COLO668 (cell line): ENCODE data around the gene IL2RG.

Experiments
- DNase-seq: peaks from one replicate; lab custom pipeline; 2025; ENCODE audit not compliant: unreplicated experiment; lab: John Stamatoyannopoulos, UW

The IL2RG gene

DNA sequence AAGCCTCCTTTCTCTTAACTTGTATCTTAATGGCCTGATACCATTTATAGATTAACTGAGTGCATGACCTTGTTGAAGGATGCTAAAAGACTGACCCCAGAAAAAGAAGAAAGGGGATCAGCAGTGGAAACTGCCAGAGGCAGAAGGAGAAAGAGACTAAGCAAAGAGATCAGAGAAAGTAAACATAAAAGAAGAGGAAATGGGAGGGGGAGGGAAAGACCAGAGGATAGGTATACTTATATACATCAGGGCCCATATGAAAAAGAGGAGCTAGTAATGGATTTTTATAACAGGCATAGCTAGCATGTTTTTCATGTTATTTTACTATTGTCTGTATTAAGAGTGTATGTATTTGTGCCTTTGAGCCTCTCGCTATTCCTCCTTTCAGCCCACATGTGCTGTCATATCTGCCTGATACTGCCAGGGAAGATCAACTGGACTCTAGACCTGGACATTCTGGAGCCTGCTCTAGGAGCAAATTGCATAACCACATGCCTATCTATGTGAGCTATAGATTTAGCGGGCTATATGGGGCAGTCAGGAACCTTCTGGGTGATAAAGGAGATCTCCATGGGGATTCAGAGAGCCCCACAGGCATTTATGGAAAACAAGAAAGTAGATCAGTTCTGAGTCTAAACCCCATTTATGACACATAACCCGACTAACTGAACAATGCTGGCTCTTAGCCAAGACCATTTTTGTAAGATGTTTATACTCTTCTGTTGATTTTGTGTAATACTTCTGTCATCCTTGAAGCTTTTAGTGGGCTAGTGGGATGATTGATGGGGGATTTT lies 29.9 kb downstream of the IL2RG start:
- DNase-seq = no peak

- DNase-seq = no peak
These were observed 40.8 kb downstream of the IL2RG start for GRCh38 chrX:71070531-71070930.

DNA sequence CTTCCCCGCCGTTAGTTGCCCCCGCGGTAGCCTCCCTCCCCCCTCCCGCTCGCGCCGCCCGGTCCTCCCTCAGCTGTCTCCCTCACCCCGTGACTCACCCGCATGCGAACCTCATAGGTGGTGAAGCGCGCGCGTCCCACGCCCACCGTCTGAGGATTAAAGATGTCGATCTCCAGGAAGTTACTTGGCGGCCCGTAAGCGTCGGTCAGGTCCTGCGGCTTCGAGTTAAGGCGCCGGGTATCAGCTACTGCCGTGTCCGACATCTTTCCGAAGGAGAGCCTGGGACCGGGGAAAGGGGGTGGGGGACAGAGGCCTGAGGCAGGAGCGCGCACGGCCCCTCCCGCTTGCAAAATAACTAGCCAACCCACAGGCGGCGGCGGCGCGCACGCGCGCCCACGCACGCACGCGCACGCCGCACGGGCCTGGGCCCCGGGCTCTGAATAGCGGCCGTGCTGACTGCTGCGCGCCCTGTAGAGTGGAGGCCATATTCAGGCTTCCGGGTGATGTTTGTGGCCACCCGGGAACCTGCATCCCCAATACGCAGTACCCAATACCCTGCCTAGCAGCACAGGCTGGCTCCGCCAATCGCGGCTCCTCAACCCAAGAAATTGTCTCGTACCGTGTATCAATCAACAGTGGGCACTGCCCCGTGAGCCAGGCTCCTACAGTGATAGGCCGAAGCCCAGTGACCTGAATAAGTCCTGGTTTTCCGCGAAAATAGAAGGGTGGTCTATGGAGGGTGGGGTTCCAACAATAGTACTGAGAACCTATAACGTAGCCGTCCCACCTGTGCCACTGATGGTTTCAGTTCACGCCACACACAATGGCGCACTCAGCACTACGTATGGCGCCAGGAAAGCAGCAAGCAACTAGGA lies 43.1 kb downstream of the IL2RG start, which contains the start of gene SNX12:
SNX12 (minus strand) TSS at position 291 of the 875 bp plus-strand sequence; CDS start at position 263, 28 bp downstream.
- peak; percentile 92 for DNase-seq

- DNase-seq = no peak
These were observed 43.7 kb downstream of the IL2RG start for GRCh38 chrX:71067712-71068043.

GRCh38 chrX:71067089-71067488 lies 44.3 kb downstream of the IL2RG start:
- DNase-seq = no peak

GRCh38 chrX:71060127-71060526 lies 51.2 kb downstream of the IL2RG start:
- DNase-seq = no peak

GRCh38 chrX:71057848-71058530 lies 53.4 kb downstream of the IL2RG start:
- DNase-seq = no peak
